22Rv1 (cell line): ENCODE data around the gene APC.

Source experiments
- H3K27ac ChIP-seq: fragments of 450-650 bp; 2 replicates; pipeline ENCODE4 v1.5.1; 2017
- CTCF ChIP-seq: fragments of 450-650 bp; IDR thresholded peaks from 2 replicates; pipeline ENCODE4 v1.5.1; 2017; ENCODE audit warnings: mild to moderate bottlenecking
- ZFX ChIP-seq: fragments of 450-650 bp; IDR thresholded peaks from 2 replicates; pipeline ENCODE4 v1.6.1; 2017; ENCODE audit warnings: antibody characterized with exemption, borderline replicate concordance

The APC gene

GRCh38 chr5:112849912-112850311 is 112.2 kb downstream of the APC start:
- TF ChIP-seq CTCF (no peak), ZFX (no peak)
- no peak overlapping the region for H3K27ac ChIP-seq

GRCh38 chr5:112854651-112855050 is 117.0 kb downstream of the APC start:
- no peak overlapping the region for H3K27ac ChIP-seq
- no peak for TF ChIP-seq CTCF
- TF ChIP-seq ZFX: no peak

GRCh38 chr5:112857866-112858265 is 120.2 kb downstream of the APC start:
- H3K27ac ChIP-seq: no peak overlapping the region
- no peak for TF ChIP-seq ZFX
- TF ChIP-seq CTCF: no peak

- peak overlapping the region; percentile 82 for H3K27ac ChIP-seq
These were observed 122.9 kb downstream of the APC start for GRCh38 chr5:112860571-112860928.

GRCh38 chr5:112860929-112861637 is 123.4 kb downstream of the APC start, which contains the start of gene SRP19:
Gene SRP19 (plus strand): TSS chr5:112861287. CDS start chr5:112861377, 90 bp downstream.
- no peak for TF ChIP-seq CTCF
- no peak for TF ChIP-seq ZFX
- H3K27ac ChIP-seq: peak within 1 kb of the TSS; percentile 82

GRCh38 chr5:112861638-112861985 is 123.9 kb downstream of the APC start:
- peak overlapping the region; percentile 82 for H3K27ac ChIP-seq
- TF ChIP-seq CTCF (no peak), ZFX (no peak)

GRCh38 chr5:112862085-112862484 is 124.4 kb downstream of the APC start:
- TF ChIP-seq ZFX: no peak
- no peak for TF ChIP-seq CTCF
- H3K27ac ChIP-seq: peak overlapping the region; percentile 82

- no peak overlapping the region for H3K27ac ChIP-seq
- TF ChIP-seq ZFX (no peak), CTCF (no peak)
These were observed 125.9 kb downstream of the APC start for GRCh38 chr5:112863549-112863948.
